Activated T-helper 9 cell treated with anti-CD3 and anti-CD28 coated beads, Interleukin-2, amount 50 U/mL, for 16 hours (primary cell): ENCODE data around the gene SORCS2.

Experiments
- DNase-seq: peaks from one replicate; pipeline ENCODE4 v3.0.0-alpha.2; 2020; ENCODE audit warnings: low read depth

The SORCS2 gene

GRCh38 chr4:7356667-7357310 lies 164.5 kb downstream of the SORCS2 start:
- DNase-seq: no peak

DNA sequence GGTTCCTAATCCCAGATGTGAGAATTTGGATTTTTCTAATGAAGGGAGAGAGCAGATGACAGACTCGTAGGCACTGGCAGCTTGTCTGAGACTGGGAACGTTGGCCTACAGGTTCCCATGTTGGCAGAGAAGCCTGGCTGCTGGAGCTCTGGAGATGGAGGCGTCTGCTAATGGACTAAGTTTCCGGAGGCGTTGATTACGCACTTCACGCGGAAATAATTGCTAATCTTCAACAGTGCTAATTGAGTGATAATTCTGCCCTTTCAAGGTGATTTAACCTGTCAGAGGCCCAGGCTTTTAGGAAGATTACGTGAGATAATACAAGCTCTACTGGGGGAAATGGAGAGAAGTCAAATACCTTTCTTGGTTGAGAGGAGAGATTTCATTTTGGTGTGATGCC lies 165.0 kb downstream of the SORCS2 start:
- DNase-seq: no peak

GRCh38 chr4:7358100-7358735 lies 165.9 kb downstream of the SORCS2 start:
- DNase-seq: no peak

- no peak for DNase-seq
Measured at GRCh38 chr4:7359400-7360062, 167.2 kb downstream of the SORCS2 start.

- DNase-seq: no peak
Measured at GRCh38 chr4:7360806-7361205, 168.5 kb downstream of the SORCS2 start.

- DNase-seq: no peak
Measured at GRCh38 chr4:7361280-7361895, 169.1 kb downstream of the SORCS2 start.

GRCh38 chr4:7362341-7362740 lies 170.0 kb downstream of the SORCS2 start:
- DNase-seq: no peak

- DNase-seq: no peak
Measured at GRCh38 chr4:7362862-7363430, 170.6 kb downstream of the SORCS2 start.

- no peak for DNase-seq
Measured at GRCh38 chr4:7364979-7365378, 172.6 kb downstream of the SORCS2 start.

GRCh38 chr4:7365462-7366179 lies 173.3 kb downstream of the SORCS2 start:
- DNase-seq: no peak

DNA sequence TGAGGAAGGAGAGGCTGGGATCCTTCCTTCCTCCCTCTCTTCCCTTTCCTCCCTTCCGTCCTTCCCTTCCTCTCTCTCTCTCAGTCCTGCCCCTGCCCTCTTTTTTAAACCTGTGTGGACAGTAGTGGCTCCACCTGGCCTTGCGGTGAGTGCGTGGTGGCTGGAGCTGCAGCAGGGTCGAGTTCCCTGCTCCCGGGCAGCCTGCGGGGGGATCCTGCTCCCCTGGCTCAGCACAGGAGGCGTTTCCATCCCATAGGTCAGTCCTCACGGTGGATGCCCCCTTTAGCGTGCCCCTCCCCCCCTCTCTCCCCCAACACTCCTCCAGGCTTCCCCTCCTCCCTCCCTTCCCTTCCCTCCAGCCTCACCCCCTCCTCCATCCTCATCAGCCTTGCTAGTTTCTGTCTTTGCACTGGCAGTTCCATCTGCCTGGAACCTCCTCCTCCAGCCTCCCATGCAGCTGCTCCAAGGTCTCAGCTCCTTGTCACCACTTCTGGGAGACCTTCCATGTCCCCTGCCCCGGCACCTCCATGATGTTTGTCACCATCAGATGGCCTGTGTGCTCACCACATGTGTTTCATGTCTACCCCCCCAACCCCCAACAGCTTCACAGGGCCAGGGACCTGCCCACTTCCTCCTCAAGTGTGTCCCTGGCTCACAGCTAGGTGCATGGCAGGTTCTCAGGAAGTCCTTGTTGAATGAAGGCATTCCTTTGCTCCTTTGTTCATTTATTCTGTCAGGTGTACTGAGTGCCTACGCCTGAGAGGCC lies 174.0 kb downstream of the SORCS2 start:
- DNase-seq: no peak

- DNase-seq: no peak
Measured at GRCh38 chr4:7366954-7367353, 174.6 kb downstream of the SORCS2 start.

- no peak for DNase-seq
Measured at GRCh38 chr4:7367406-7367805, 175.1 kb downstream of the SORCS2 start.

- DNase-seq: no peak
Measured at GRCh38 chr4:7367864-7368277, 175.5 kb downstream of the SORCS2 start.

GRCh38 chr4:7368296-7368695 lies 176.0 kb downstream of the SORCS2 start:
- no peak for DNase-seq

DNA sequence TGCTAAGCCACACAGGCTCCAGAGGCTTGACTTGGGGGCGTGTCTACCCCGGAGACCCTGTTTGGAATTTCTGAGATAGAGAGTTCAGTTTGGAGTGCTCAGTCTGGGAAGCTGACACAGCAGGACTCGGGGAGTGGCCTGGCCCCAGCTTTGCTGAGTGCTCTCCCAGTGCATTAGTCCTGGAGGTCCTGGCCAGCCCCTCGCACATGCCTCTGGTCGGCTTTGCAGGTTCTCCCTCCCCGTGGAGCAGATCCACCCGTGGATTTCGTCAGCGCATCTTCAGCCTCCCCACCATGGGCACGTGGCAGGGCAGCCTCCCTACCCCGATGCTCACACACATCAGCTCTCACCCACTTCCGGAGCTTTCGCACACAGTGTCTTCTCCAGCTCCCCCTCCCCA lies 177.2 kb downstream of the SORCS2 start:
- no peak for DNase-seq

DNA sequence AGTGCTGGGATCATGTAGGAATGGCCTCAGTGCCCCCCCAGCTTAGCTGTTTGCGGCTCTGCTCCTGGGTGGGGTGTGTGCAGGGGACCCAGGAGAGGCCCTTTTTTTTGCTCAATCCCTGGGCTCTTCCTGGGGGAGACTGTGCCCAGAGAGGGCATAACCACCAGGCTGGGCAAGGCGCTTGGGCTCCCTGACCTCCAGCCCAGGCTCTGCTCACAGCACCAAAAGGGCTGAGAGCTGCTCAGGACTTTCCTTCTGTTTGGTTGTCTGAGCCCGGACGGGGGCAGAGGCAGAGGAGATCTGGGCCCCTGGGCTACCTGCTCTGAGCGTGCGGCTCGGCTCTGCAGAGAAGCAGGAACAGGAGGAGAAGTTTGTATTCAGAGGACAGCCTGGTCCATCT lies 177.7 kb downstream of the SORCS2 start:
- no peak for DNase-seq

DNA sequence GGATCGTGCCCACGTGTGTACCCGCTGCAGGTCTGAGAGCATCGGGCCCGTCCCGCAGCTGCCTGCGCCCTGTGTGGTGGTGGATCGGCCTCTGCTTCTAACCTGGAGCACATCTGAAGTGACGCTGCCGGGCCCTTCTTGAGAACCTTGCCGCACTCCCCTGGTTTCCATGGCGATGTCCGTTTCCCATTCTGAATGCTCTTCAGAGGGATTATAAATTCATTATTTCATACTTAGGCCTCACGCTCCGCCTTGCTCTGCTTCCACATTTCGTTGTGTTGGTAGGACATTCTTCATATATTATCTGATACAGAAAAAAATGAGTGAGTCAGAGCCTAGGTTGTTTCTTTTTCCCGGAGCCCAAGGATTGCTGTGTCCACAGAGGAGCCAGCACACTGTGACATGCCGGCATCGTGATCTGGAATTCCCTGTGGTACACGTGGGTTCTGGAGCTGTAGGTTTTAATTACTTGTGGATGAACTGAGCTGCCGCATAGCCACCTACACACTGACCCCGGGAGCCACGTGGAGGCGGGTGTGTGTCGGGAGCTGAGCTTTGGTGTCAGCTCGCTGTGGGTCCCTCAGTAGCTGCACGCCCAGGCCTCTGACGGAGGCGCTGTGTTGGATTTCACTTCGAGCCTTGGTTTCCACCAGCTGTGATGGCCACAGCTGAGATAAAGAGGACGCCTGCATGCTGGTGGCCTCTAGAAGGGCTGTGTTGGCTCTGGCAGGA lies 179.0 kb downstream of the SORCS2 start:
- DNase-seq: no peak

DNA sequence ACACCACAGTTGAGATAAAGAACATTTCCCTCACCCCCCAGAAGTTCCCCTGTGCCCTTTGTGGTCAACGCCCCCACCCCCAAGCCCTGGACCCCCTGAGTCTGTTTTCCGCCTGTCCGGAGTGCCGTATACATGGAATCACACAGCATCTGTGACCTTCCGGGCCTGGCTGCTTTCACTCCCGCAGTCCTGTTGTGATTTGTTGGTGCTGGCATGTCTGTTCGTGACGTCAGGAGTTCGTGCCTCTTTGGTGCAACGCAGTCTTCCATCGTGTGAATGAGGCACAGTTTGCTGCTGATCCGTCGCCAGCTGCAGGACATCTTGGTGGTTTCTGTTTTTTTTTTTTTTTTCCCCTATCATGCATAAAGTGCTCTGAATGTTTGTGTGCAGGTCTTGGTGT lies 180.3 kb downstream of the SORCS2 start:
- no peak for DNase-seq

- no peak for DNase-seq
Measured at GRCh38 chr4:7374571-7374970, 182.2 kb downstream of the SORCS2 start.

GRCh38 chr4:7375427-7375826 lies 183.1 kb downstream of the SORCS2 start:
- no peak for DNase-seq
